Heart right ventricle (tissue), 16 donors: Measurements from ENCODE around the gene CCDC50. TPM values are rescaled to one million over a fixed set of nuclear protein-coding genes. Genes with fewer than 3 reads are reported as not detected.

Source experiments
- ATAC-seq, 8 donors: fragments of 200-7000 bp; cut with Tn5 transposase; one replicate each; pipeline ENCODE4 v1.9.1; 2020; ENCODE audit warnings: mild to moderate bottlenecking in 8 of 8, moderate library complexity in 8 of 8, moderate number of reproducible peaks in 1 of 8
- DNase-seq, 2 donors: peaks; one replicate each; pipeline ENCODE4 v3.0.0-alpha.2; 2020
- H3K27ac ChIP-seq, 10 donors: fragments of 200-600 bp; sonication (generic) in 2 of 10; one replicate each; pipeline versions ENCODE4 v1.5.0 to v1.8.0; 2020 to 2022; ENCODE audit warnings: mild to moderate bottlenecking in 3 of 10
- H3K27me3 ChIP-seq, 7 donors: fragments of 200-600 bp; one replicate each; pipeline ENCODE4 v1.8.0; 2021 to 2022; ENCODE audit warnings: mild to moderate bottlenecking in 2 of 7
- H3K36me3 ChIP-seq, 9 donors: fragments of 200-600 bp; sonication (generic) in 1 of 9; one replicate each; pipeline versions ENCODE4 v1.5.0 to v1.8.0; 2020 to 2022; ENCODE audit warnings: mild to moderate bottlenecking in 2 of 9
- H3K4me1 ChIP-seq, 9 donors: fragments of 200-600 bp; sonication (generic) in 1 of 9; one replicate each; pipeline versions ENCODE4 v1.5.0 to v1.8.0; 2020 to 2022; ENCODE audit warnings: mild to moderate bottlenecking in 4 of 9
- H3K4me3 ChIP-seq, 10 donors: fragments of 200-600 bp; sonication (generic) in 2 of 10; one replicate each; pipeline versions ENCODE4 v1.5.0 to v1.8.0; 2020 to 2022; ENCODE audit warnings: mild to moderate bottlenecking in 7 of 10, moderate library complexity in 2 of 10
- H3K9me3 ChIP-seq, 11 donors: fragments of 200-600 bp in 10 of 11; sonication (generic) in 2 of 11; one replicate each; pipeline versions ENCODE4 v1.5.0 to v1.8.0; 2013 to 2022; ENCODE audit warnings: mild to moderate bottlenecking in 2 of 11, control low read depth in 1 of 11, moderate library complexity in 1 of 11
- WGBS, 2 donors: extraction: QIAGEN DNeasy Blood & Tissue Kit; methylation state at CpG; one replicate each; pipeline ENCODE4 v1.1.7; 2013; ENCODE audit warnings: inconsistent platforms in 1 of 2; 5-methylcytosine and 5-hydroxymethylcytosine counted together
- intact Hi-C, 10 donors: fragments of 100-400 bp; cut with DNase I; formaldehyde crosslinking; loops; one replicate each; pipeline versions ENCODE4 v1.11.1 to v1.14.2; 2022
- polyA plus RNA-seq, 2 donors: library from polyadenylated mRNA; stranded (reverse); fragments of 200-250 nt; gene quantifications; one replicate each; pipeline ENCODE4 v1.2.3, GENCODE V29; 2013
- total RNA-seq, 10 donors: library from RNA; stranded (reverse); fragmentation: NEBNext Ultra II Directional in 3 of 10; extraction: Animal tissue kit (Norgen Biotek cat#: 25700) in 3 of 10; gene quantifications; one replicate each; pipeline versions ENCODE4 v1.2.1 to v1.2.4, GENCODE V29; 2021 to 2023
- TF ChIP-seq, protein P1 (sequence below), 9 donors: fragments of 200-600 bp; sonication (generic) in 2 of 9; IDR thresholded peaks; one replicate each; pipeline versions ENCODE4 v1.5.0 to v1.8.0; 2021 to 2022; ENCODE audit warnings: antibody characterized with exemption in 9 of 9, mild to moderate bottlenecking in 5 of 9, moderate library complexity in 1 of 9
- donor health status: Arrhythmogenic right ventricular cardiomyopathy.
- donor health status: ischemic (EF 13 %, LVEDD 7.1; RV severe dilation, severe dysfunction).
- donor health status: healthy with polysubstance abuse.
- donor health status: DM: no; HTN: yes; CAD: no.
- donor health status: DM: no; HTN: no; CAD: no.
- donor health status: ischemic (EF 25% LVEDD 6.9; RV normal size, moderate dysfunction).
- donor health status: ischemic (EF 25% LVEDD 5.7; RV mildly dilated, moderate dysfunction).
- donor health status: healthy.
- donor health status: DM: yes; HTN: yes; CAD: no.
- donor health status: Ischemic cardiomyopathy.
- donor health status: ischemic (EF 35%, LVEDD 5.7; RV mildly dilated, moderate dysfunction).
- donor health status: nonischemic (EF 11% LVEDD 7.7; RV severe dilation, severe dysfunction).
- donor health status: DM: yes; HTN: yes; CAD: no.
- donor health status: PGD.
- donor health status: ischemic (EF 29% LVEDD 5.4; RV normal size, mild dysfunction).
- donor health status: nonischemic (EF 23%, LVEDD 6.1; RV moderate dilation, normal function).

CCDC50 gene
- total and polyA plus RNA-seq, 12 donors = 14.3 to 58.8 (median 51.0) TPM

DNA sequence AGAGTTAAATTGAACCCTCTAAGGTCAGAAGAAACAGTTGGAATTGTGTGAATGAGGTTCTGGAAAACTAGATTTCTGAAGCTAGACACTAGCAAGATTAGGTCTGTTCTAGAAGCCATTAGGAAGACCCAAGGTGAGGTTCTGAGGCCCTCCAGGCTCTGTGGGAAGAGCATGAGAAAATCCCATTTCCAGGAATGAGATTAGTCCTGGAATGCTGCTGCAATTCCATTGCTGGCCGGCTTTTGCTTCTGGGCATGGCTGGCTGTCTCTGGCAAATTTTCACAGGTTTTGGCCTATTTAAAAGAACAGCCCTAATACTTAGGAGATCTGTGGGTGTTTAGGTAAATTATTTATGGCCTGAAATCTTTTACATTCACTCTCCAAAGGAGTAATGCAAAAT is 104.8 kb downstream of the CCDC50 start:
- H3K4me3 ChIP-seq = no peak overlapping the region
- intact Hi-C loops = no loop called here
- WGBS, 2 donors = 84 to 93% methylated on average over 1 of the region's 1 CpG

DNA sequence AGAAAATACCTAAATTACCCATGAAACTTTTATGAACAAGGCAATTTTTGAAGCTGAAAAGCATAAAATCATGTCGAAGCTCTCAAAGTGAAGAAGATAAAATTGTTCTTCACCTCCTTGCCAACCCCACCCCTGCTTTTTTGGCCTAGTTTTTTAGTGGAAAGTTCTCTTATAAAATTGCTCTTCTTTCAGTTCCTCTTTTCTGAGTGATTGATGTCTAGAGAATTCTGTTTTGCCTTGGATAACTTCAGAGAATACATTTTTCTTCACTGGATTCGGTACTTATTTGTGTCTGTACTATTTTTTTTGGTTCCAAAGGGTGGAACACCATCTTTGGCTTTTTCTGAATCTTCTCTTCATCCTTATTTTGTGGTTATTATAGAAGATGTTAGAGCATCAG is 106.8 kb downstream of the CCDC50 start:
- ATAC-seq (no peak), DNase-seq (no peak)
- TF ChIP-seq, protein P1, sequence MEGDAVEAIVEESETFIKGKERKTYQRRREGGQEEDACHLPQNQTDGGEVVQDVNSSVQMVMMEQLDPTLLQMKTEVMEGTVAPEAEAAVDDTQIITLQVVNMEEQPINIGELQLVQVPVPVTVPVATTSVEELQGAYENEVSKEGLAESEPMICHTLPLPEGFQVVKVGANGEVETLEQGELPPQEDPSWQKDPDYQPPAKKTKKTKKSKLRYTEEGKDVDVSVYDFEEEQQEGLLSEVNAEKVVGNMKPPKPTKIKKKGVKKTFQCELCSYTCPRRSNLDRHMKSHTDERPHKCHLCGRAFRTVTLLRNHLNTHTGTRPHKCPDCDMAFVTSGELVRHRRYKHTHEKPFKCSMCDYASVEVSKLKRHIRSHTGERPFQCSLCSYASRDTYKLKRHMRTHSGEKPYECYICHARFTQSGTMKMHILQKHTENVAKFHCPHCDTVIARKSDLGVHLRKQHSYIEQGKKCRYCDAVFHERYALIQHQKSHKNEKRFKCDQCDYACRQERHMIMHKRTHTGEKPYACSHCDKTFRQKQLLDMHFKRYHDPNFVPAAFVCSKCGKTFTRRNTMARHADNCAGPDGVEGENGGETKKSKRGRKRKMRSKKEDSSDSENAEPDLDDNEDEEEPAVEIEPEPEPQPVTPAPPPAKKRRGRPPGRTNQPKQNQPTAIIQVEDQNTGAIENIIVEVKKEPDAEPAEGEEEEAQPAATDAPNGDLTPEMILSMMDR (IDR thresholded peaks at IDR 0.05) = no peak
- no peak overlapping the region for H3K4me3 ChIP-seq
- 78 to 81% methylated on average over 2 of the region's 2 CpGs for WGBS, 2 donors
- no peak overlapping the region for H3K27ac ChIP-seq
- peaks cover 0 to 16% (median 0%) of the 10 kb centered on the region in 11 donors for H3K9me3 ChIP-seq
- H3K36me3 ChIP-seq = no peaks in the 10 kb centered on the region
- intact Hi-C loops = no loop called here
- H3K4me1 ChIP-seq = no peaks in the 10 kb centered on the region
- no peaks in the 10 kb centered on the region for H3K27me3 ChIP-seq

More for the DNA sequence above, 104.8 kb downstream of the CCDC50 start:
- DNase-seq (no peak), ATAC-seq (no peak)
- Histone ChIP-seq H3K4me1 (no peaks in the 10 kb centered on the region), H3K27me3 (no peaks in the 10 kb centered on the region), H3K27ac (no peak overlapping the region), H3K9me3 (peaks cover 0 to 9% (median 0%) of the 10 kb centered on the region in 11 donors), H3K36me3 (no peaks in the 10 kb centered on the region)
- TF ChIP-seq, protein P1 (IDR thresholded peaks at IDR 0.05) = no peak

DNA sequence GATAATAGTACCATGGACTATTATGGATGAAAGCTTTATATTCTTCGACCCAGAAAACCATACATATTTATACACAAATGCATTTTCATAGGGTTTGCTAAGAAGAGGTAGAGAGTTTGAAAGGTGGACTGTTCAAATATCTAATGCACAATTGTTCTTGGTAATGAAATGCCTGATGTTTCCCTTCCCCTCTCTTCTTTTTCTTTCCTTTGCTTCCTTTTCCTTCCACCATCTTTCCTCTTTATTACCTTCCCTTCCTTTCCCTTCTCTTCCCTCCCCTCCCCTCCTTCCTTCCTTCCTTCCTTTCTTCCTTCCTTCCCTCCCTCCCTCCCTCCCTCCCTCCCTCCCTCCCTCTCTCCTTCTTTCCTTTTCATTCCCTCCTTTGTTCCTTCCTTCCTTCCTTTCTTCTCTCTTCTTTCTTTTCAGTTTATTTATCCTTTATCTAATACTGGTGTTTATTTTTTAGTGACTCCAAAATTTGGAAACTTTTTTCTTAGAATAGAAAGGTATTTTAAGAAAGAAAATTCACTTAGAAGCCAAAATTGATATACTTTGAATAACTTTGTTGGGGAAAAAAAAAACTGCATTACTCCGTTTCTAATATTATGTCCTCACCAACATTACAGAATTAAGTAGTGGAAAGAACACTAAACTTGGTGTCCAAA is 109.1 kb downstream of the CCDC50 start:
- WGBS, 2 donors = 87 to 89% methylated on average over 2 of the region's 2 CpGs
- DNase-seq (no peak), ATAC-seq (no peak)
- no peaks in the 10 kb centered on the region for H3K4me1 ChIP-seq
- no peak overlapping the region for H3K4me3 ChIP-seq
- no peaks in the 10 kb centered on the region for H3K36me3 ChIP-seq
- intact Hi-C loops = no loop called here
- no peaks in the 10 kb centered on the region for H3K27me3 ChIP-seq
- peaks cover 0 to 8% (median 0%) of the 10 kb centered on the region in 11 donors for H3K9me3 ChIP-seq
- no peak overlapping the region for H3K27ac ChIP-seq
- TF ChIP-seq, protein P1 (IDR thresholded peaks at IDR 0.05) = no peak

DNA sequence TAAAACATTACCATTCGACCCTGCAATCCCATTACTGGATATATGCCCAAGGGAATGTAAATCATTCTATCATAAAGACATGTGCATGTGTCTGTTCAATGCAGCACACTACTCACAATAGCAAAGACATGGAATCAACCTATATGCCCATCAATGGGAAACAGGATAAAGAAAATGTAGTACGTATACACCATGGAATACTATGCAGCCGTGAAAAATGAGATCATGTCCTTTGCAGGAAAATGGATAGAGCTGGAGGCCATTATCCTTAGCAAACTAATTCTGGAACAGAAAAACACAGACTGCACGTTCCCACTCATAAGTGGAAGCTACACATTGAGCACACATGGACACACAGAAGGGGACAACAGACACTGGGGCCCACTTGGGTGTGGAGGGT is 111.3 kb downstream of the CCDC50 start:
- TF ChIP-seq, protein P1 (IDR thresholded peaks at IDR 0.05) = no peak
- intact Hi-C loops = no loop called here
- ATAC-seq = no peak
- Histone ChIP-seq H3K4me3 (no peak overlapping the region), H3K9me3 (peaks cover 0 to 8% (median 0%) of the 10 kb centered on the region in 11 donors), H3K36me3 (no peaks in the 10 kb centered on the region), H3K27ac (no peak overlapping the region), H3K4me1 (no peaks in the 10 kb centered on the region), H3K27me3 (no peaks in the 10 kb centered on the region)
- DNase-seq = no peak
- 91 to 93% methylated on average over 4 of the region's 4 CpGs for WGBS, 2 donors
